GDM1 (cell line): ENCODE measurements around the gene ITM2B.
A peak's percentile ranks its signal among the peaks of the same experiment; 100 is the strongest.
"Not testable (repeated sequence)": the region's sequence is repeated elsewhere in the genome, so short reads cannot be mapped to it uniquely, and the experiment has no call there.

Experiments used
- DNase-seq: peaks from one replicate; lab custom pipeline; 2025; lab: John Stamatoyannopoulos, UW

The ITM2B gene

DNA sequence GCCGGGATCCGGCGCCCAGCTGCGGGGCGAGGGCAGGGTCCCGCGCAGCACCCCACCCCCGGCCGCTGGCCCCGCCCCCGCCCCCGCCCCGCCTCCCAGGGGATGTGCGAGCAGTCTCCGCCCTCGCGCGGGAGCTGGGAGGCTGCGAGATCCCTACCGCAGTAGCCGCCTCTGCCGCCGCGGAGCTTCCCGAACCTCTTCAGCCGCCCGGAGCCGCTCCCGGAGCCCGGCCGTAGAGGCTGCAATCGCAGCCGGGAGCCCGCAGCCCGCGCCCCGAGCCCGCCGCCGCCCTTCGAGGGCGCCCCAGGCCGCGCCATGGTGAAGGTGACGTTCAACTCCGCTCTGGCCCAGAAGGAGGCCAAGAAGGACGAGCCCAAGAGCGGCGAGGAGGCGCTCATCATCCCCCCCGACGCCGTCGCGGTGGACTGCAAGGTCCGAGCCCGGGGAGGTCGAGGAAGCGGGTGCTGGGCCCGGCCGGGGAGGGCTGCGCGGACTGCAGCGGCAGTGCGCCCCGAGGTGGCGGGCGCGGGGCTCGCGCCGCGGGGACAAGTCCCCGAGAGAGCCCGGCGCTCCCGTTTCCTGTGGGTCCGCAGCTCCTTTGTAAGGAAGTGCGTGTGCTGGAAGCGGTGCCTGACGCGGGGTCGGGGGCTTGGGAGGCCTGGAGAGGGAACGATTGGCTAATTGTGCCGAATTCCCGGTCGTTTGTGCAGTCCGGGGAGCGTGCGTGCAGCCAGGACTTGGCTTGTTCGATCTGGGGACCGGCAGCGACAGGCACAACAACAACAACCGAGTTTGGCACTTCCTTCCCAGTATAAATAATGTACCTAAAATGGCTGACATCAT lies at the start of gene ITM2B:
Gene ITM2B (plus strand): TSS at position 161 of the 843 bp plus-strand sequence. CDS start 155 bp downstream, at position 316.
- peak; percentile 74 for DNase-seq

DNA sequence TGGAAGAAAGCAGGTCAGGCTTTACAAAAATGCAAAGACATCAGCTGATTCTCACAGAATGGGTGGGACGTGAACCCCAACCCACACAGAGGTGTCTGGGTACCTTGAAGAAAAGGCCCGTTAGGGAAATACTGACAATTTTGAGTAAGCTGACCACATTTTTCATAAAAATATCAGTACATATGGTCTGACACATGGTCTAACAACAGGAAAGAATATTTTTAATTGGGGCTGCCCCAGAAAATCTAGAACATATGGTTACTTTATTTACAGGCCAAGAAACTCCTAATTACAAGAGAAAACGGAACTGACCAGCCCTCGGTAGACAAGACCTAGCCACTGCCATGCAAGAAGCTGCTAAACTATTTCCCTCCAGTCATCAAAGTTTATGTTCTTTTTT lies 48.7 kb upstream of the ITM2B start:
- no peak for DNase-seq

DNA sequence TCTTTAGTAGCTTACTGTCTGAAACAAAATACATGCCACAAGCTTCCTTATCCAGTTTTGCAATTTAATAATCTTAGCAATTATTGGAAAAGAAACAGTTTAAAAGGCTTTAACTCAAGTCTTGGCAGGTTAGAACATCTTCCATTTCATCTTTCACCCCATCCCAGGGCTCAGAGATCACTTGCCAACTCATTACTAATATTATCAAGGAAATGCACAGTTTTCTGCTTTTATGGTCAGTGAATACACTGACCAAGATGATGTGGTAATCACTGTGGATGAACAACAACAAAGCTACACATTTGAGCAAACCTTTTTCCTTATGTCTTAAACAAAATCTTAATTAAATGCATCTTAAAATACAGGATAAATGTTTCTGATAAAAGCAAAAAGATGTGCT lies 48.0 kb upstream of the ITM2B start:
- DNase-seq = no peak

DNA sequence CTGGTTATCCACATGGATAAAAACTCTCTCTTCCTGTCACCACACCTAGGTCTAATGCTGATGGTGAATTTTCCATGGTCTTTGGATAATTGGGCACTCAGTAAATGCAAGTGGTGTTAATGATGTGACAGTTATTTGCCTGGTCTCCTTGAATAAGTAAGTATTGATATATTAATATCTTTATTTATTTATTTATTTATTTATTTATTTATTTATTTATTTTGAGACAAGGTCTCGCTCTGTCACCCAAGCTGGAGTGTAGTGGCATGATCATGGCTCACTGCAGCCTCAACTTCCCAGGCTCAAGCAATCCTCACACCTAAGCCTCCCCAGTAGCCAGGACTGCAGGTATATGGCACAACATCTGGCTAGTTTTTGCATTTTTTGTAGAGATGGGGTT lies 46.3 kb upstream of the ITM2B start:
- DNase-seq = no peak

DNA sequence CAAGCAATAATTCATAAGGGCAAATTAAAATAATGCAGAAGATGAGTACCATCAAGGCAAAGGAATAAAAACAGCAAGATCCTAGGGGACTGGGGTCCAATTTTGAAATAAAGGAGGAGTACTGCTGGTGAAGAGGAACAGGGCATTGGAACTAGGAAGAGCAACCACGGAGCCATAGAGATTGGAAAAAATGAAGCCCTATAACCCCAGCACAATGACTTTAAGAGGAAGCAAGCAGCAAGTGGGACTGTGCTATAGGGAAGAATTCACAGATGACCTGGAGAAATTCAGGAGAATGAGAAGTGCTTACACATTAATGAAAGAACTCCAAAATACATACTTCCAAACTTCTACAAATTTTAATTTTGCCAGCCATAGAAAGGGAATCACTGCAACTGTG lies 44.9 kb upstream of the ITM2B start:
- DNase-seq = no peak

DNA sequence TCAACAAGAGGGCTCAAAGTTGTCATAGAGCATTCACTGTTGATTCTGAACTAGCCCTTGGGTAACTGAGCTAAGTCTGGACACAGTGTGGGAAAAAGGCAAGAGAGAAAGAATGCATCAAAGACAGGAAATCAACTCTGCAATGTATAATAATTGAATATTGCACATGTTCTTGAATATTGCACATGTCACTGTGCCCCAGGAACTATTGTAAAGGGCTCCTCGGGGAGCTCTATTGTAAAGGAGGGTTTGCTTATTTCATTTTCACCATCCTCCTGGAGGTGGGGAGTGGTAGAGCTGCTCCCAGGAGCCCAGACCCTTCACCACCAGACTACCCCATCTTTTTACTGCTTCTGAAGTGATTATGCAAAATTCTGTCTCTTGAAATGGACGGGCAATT lies 44.4 kb upstream of the ITM2B start:
- no peak for DNase-seq

DNA sequence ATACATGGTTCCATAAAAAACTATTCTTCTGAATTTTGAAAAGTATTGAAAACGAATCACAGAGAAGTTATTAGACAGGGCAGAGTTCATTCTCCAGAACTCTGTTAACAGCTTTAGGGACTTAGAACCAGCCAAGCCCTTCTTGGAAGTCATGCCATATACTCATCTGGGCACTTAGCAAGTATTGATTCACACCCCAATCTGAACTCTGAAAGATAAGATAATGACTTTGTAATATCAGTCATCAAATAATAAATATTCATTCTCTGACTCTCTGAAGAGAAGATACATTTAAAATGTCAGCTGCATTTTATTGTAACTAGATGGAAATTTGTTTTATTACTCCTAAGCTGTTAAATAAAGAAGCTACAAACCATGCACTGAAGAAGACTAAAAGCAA lies 43.8 kb upstream of the ITM2B start:
- no peak for DNase-seq

DNA sequence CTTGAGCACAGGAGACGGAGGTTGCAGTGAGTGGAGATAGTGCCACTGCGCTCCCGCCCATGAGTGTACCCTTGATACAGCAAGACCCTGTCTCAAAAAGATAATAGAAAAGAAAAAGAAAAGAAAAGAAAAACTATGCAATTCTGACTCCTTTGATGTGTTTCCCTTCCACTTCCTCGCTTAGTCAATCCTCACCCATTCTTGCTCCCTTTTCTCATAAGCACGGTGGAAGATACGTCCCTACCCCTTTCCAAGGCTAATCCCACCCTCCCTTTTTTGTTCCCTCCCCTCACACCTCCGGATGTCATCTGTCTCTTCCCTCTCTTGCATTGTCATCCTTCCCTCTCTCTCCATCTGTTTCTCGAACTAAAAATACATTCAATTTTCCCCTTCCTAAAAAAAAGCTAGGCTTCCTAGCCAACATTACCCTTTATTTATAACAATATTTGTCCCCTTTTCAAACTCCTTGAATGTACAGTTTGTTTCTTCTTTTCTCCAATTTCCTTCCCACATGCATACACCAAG lies 40.5 kb upstream of the ITM2B start:
- no peak for DNase-seq

DNA sequence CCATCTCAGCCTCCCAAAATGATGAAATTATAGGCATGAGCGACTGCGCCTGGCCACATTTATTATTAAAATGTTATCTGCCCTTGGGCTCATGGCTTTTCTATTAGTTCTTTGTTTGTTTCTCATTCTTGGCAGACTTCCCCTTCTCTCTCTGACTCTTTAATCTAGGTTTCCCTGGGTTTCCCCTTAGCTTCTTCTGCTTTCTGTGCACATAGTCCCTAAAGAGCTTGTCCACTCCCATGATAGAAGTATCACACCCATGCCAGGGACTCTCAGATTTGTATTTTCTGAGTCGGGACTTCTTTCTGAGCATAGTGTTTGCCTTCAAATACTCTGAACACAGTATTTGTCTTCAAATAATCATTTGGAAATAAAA lies 38.6 kb upstream of the ITM2B start:
- DNase-seq = peak; percentile 30

DNA sequence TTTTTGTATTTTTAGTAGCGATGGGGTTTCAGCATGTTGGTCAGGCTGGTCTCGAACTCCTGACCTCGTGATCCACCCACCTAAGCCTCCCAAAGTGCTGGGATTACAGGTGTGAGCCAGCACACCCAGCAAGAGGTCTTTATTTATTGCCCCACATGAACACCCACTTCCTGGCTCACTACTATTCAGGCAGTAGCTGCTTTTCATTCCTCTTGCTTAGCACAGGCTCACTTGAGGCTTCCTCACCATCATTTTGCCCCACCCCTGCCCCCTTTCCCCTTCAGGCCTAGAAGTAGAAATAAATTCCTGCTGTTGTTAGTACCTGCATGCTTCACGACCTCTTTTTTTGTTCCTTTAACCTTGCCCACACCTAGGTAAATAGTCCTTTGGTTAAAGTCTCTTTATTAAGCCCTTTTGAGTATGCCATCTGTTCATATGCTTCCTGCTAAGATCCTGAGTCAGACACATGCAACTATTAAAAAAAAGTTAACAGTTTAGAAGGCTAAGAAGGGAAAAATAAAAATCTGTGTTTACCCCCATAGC lies 33.5 kb upstream of the ITM2B start:
- DNase-seq = no peak

DNA sequence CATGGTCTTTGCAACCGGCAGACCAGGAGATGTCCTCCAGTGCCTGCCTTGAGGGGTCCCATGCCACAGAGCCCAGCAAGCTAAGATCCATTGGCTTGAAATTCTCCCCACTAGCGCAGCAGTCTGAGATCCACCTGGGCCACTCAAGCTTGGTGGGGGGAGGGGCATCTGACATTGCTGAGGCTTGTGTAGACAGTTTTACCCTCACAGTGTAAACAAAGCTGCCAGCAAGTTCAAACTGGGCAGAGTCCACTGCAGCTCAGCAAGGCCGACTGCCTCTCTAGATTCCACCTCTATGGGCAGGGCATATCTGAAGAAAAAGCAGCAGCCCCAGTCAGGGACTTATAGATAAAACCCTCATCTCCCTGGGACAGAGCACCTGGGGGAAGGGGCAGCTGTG lies 32.0 kb upstream of the ITM2B start:
- DNase-seq = no peak

DNA sequence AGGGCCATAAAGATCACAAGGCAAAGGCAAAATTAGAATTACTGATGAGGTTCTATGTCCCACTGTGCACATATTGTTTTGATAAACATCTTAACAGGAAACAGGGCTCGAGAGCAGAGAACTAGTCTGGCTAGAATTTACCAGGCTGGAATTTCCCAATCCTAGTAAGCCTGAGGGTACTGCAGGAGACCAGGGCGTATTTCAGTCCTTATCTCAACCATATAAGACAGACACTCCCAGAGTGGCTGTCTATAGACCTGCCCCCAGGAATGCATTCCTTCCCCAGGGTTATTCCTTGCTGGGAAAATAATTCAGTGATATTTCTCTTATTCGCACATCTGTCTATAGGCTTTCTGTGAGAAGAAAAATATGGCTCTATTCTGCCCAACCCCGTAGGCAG lies 25.8 kb upstream of the ITM2B start:
- not testable (repeated sequence) for DNase-seq

DNA sequence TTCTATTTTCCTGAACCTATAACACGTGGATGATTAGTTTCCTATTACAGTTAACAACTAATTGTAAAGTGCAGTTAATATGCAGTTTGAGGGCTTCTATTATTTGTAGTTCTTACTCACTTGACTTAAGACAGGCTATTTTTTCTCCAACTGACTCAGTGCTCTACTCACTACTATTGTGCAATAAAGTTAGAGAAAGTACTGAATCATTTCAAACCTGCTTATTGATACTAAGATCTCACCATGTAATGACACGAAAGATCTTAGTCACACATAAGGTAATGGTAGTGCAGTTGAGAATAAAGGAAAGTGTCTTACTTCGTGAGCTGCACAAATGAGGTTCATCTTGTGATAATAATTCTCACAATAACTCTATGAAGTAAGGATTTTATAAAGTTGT lies 22.8 kb upstream of the ITM2B start:
- DNase-seq = no peak

DNA sequence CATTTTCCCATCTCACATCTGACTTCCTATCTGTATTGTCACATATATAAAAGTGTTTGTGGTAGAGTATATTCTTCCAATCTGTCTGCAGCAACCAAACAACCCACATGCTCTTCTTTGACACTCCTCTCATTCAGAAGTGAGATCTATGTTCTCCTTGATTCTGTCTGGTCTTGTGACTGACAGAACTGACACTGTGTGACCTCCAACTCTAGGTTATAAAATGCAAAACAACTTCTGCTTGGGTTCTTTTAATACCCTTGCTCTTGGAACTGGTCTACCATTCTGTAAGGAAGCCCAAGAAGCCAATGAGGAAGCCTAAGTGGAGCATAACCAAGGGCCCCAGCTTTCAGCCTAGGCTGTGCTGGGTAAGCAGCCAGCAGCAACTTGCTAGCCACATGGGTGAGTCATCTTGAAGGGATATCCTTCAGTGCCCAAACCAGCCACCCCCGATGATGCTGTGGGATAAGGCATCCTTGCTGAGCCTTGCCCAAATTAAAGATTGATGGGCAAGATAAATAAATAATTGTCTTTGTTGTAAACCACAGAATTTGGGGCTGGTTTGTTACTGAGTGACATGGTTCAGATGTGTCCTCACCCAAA lies 18.4 kb upstream of the ITM2B start:
- DNase-seq = no peak

DNA sequence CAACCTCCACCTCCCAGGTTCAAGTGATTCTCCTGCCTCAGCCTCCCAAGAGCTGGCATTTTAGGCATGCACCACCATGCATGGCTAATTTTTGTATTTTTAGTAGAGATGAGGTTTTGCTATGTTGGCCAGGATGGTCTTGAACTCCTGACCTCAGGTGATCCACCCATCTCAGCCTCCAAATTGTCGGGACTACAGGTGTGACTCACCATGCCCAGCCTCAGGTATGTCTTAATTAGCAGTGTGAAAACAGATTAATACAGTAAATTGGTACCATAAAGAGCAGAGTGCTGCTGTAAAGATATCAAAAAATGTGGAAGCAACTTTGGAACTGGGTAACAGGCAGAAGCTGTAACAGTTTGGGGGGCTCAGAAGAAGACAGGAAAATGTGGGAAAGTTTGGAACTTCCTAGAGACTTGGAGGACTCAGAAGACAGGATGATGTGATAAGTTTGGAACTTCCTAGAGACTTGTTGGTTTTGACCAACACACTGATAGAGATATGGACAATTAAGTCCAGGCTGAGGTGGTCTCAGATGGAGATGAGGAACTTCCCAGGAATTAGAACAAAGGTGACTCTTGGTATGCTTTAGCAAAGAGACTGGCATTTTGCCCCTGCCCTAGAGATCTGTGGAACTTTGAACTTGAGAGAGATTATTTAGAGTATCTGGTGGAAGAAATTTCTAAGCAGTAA lies 17.3 kb upstream of the ITM2B start:
- not testable (repeated sequence) for DNase-seq

DNA sequence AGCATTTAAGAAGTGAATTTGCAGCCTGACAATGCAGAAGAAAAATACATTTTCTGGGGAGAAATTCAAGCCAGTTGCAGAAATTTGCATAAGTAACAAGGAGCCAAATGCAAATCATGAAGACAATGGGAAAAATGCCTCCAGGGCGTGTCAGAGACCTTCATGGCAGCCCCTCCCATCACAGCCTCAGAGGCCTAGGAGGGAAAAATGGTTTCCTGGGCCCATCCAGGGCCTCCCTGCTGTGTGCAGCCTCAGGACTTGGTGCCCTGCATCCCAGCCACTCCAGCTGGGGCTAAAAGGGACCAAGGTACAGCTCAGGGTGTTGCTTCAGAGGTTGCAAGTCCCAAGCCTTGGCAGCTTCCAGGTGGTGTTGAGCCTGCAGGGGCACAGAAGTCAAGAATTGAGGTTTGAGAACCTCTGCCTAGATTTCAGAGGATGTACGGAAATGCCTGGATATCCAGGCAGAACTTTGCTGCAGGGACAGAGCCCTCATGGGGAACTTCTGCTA lies 16.7 kb upstream of the ITM2B start:
- DNase-seq = no peak

DNA sequence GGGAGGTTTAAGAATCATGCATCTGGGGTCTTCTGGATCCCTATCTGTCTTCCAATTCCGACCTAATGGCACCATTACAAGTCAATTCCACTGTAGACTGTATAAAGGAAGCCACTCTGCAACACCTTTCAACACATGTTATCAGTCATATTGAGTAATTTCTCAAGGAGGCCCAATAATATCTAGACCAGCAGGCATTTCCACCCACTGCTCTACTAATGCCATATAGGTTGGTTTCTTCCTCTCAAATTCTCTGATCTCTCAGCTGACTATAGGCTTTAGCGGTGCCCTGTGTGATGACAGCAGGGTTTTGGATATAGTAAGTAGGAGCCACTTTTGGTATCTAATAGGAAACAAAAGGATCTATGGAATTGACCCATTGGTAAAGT lies 12.4 kb upstream of the ITM2B start:
- DNase-seq = no peak

DNA sequence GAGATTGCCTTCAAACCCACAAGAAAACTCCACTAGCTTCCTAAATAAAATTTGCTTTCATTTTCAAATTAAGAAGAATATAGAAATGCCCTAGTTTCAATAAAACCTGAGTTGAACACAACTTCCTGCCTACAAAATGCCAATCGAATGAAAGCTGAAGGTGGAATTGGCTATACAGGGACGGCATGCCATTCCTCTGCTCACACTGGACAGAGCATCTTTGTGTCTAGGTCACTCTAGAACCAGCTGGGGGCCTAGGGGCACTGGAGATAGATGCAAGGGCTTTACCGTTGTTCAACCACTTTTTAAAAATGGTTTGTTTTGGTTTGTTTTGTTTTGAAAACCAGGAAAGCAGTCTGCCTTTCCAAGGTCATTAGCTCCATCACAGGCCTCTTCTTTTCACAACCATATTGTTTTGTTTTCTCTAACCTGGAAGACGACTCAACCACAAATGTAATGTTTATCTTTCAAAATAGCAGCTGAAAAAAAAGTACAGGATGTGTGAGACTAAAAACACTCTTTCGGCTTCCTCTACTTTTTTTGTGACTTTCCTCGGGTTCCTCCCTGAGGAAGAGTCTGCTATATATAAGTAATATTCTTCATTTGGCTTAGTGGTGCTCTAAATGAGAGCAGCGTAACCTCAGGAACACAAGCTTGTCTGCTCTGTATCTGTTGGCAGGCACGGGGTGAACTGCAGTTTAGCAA lies 11.9 kb upstream of the ITM2B start:
- DNase-seq = no peak

DNA sequence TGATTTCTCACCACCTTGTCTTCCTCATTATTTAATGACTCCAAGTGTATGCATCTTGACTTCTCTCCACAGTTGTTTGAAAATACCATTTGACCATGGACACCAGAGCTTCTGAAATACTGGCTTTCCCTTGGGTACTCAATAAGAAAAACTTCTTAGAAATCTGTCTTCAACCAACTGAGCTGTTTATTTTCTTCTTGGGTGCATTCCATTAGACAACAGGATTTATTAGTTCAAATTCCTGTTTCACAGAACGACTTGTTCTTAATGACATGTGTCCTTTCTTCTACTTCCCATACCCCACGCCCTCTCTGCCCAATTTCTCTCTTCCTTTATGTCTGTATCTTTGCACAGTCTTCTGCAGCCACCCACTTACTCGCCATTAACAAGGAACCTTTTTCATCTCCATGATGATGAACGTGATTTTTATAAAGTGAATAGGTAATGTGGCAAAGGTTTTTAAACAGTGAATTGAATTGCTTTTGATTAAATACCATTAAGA lies 11.3 kb upstream of the ITM2B start:
- no peak for DNase-seq

DNA sequence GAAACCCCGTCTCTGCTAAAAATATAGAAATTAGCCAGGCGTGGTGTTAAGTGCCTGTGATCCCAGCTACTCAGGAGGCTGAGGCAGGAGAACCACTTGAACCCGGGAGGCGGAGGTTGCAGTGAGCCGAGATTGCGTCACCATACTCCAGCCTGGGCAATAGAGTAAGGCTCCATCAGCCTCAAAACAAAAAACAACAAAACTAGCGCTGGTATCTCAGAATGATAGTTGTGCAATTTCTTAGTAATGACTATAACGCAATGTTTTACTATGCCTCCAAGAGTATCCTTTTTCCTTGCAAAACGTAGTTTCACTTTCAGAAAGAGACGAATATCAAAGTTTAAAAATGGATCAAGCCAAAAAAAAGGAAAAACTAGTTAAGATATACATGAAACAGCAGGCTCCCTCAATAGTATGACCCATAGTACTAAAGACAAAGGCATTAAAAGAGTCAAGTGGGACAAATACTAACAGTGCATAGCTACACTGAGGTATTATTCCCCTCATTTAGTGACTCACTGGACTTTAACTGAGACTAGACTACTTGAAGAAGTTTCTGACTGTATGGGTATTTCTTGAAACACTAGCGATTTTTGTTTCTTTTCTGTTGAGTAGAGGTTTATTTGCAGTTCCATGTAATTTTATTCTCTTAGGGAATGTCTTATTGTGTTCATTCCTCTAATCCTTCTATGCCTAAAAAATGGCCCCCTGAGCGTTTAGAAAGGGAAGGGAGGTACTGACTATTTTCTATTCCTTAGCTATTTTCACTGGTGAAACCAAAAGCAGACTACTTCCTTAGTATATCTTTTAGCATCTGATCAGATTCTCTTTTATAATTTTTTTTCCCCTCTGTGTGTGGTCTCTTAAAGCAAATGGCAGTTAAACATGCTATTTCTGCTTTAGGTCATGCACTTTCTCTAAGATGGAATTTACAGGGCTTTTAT lies 10.4 kb upstream of the ITM2B start:
- no peak for DNase-seq

DNA sequence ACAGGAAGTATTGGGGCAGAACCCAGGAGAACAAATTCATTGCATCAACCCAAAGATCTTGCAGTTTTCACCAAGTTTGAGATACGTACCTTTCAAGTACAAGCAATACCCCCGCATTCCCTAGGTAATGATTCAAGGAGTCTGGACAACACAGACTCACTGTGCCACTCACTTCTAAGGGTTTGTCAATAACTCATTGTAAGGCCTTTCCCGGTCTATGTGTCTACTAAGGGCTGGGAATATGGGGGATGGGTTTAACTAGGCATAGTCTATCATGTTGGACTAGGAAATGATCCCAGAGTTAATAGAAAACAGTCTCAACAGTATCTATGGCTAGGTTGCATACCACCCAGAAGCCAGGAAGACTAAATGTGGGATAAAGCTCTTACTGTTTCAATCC lies 8.3 kb upstream of the ITM2B start:
- no peak for DNase-seq
